Measurements from ENCODE around the gene KCNK3. TPM values are rescaled to one million over a fixed set of nuclear protein-coding genes. Genes with fewer than 3 reads are reported as not detected.

The KCNK3 gene
- total and polyA plus RNA-seq, 2 of the 13 experiments (the other 11 are each of a cell fraction or from before 2014, with no cell fraction given), result not detected

DNA sequence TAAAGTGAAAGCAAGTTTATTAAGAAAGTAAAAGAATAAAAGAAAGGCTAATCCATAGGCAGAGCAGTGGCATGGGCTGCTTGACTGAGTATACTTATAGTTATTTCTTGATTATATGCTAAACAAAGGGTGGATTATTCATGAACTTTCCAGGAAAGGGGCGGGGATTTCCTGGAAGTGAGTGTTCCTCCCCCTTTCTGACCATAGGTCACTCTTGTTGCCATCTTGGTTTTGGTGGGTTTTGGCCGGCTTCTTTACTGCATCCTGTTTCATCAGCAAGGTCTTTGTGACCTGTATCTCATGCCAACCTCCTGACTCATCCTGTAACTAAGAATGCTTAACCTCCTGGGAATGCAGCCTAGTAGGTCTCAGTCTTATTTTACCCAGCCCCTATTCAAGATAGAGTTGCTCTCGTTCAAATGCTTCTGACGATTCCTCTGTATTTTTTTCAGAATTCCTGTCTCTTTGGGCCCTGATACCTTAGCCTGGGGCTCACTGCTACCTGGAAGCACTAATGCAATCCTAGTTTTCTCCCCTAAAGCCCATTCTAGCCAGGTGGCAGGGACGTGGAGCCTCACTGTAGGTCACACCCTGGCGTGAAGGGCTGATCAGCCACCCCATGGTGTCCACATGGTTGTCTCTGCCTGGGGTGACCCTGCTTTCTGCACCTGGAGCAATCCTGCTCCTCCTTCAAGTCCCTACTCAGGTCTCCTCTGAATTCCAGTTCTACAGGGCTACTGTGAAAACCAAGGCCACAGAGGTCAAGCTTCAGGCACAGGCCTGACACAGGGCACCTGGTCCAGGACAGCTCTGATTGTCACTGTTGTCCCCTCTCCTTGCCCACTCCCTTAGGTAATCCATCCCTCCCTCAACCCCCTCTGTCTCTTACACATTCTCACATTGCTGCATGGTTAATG lies 65.6 kb downstream of the KCNK3 start (continued):
- TF ChIP-seq IRX3 (CRISPR knock-in tag; IDR thresholded peaks at IDR 0.05; ENCODE audit: borderline replicate concordance, low read depth), result no peak
- TF ChIP-seq AHR (CRISPR knock-in tag; IDR thresholded peaks at IDR 0.05), result no peak
- no peak for TF ChIP-seq HIVEP1 (CRISPR knock-in tag; IDR thresholded peaks at IDR 0.05)
- peak; percentile 82 for TF ChIP-seq LCORL (IDR thresholded peaks at IDR 0.05)
- TF ChIP-seq LCORL (CRISPR knock-in tag; IDR thresholded peaks at IDR 0.05), result peak; percentile 80
- TF ChIP-seq, protein P1, sequence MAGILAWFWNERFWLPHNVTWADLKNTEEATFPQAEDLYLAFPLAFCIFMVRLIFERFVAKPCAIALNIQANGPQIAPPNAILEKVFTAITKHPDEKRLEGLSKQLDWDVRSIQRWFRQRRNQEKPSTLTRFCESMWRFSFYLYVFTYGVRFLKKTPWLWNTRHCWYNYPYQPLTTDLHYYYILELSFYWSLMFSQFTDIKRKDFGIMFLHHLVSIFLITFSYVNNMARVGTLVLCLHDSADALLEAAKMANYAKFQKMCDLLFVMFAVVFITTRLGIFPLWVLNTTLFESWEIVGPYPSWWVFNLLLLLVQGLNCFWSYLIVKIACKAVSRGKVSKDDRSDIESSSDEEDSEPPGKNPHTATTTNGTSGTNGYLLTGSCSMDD (CRISPR knock-in tag; IDR thresholded peaks at IDR 0.05), result no peak
- TF ChIP-seq ZNF569 (CRISPR knock-in tag; IDR thresholded peaks at IDR 0.05; ENCODE audit: borderline replicate concordance), result no peak
- no peak for TF ChIP-seq ZNF766 (CRISPR knock-in tag; IDR thresholded peaks at IDR 0.05; ENCODE audit: borderline replicate concordance)
- no peak for TF ChIP-seq ZNF180 (CRISPR knock-in tag; IDR thresholded peaks at IDR 0.05; ENCODE audit: borderline replicate concordance, low read depth)
- TF ChIP-seq IKZF1 (IDR thresholded peaks at IDR 0.05), result no peak
- TF ChIP-seq, protein P2, sequence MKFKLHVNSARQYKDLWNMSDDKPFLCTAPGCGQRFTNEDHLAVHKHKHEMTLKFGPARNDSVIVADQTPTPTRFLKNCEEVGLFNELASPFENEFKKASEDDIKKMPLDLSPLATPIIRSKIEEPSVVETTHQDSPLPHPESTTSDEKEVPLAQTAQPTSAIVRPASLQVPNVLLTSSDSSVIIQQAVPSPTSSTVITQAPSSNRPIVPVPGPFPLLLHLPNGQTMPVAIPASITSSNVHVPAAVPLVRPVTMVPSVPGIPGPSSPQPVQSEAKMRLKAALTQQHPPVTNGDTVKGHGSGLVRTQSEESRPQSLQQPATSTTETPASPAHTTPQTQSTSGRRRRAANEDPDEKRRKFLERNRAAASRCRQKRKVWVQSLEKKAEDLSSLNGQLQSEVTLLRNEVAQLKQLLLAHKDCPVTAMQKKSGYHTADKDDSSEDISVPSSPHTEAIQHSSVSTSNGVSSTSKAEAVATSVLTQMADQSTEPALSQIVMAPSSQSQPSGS (CRISPR knock-in tag; IDR thresholded peaks at IDR 0.05), result peak; percentile 58; the same call in 1 of the 2 replicates
- TF ChIP-seq ZSCAN22 (CRISPR knock-in tag; IDR thresholded peaks at IDR 0.05), result no peak
- TF ChIP-seq ZNF720 (CRISPR knock-in tag; IDR thresholded peaks at IDR 0.05), result no peak
- peak; percentile 79 for TF ChIP-seq GATAD2A (CRISPR knock-in tag; IDR thresholded peaks at IDR 0.05)
- TF ChIP-seq, protein P3, sequence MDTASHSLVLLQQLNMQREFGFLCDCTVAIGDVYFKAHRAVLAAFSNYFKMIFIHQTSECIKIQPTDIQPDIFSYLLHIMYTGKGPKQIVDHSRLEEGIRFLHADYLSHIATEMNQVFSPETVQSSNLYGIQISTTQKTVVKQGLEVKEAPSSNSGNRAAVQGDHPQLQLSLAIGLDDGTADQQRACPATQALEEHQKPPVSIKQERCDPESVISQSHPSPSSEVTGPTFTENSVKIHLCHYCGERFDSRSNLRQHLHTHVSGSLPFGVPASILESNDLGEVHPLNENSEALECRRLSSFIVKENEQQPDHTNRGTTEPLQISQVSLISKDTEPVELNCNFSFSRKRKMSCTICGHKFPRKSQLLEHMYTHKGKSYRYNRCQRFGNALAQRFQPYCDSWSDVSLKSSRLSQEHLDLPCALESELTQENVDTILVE (CRISPR knock-in tag; IDR thresholded peaks at IDR 0.05), result peak; percentile 54; the same call in 1 of the 2 replicates
- no peak for TF ChIP-seq CBX2 (IDR thresholded peaks at IDR 0.05; ENCODE audit: low read depth, low read length)
- TF ChIP-seq CBX2 (CRISPR knock-in tag; IDR thresholded peaks at IDR 0.05; ENCODE audit: low read depth), result no peak
- no peak for TF ChIP-seq ZNF207 (IDR thresholded peaks at IDR 0.05; ENCODE audit: borderline replicate concordance)
- TF ChIP-seq ARNTL (CRISPR knock-in tag; IDR thresholded peaks at IDR 0.05), result no peak
- TF ChIP-seq SSRP1 (CRISPR knock-in tag; IDR thresholded peaks at IDR 0.05), result peak; percentile 28; the same call in 1 of the 2 replicates
- TF ChIP-seq RBM39 (IDR thresholded peaks at IDR 0.05; ENCODE audit: low read depth, low read length, poor library complexity, severe bottlenecking), result no peak
- TF ChIP-seq ZNF234 (CRISPR knock-in tag; conservative IDR thresholded peaks at IDR 0.05), result no peak
- TF ChIP-seq MED1 (CRISPR knock-in tag; IDR thresholded peaks at IDR 0.05), result peak; percentile 72
- TF ChIP-seq, protein P4, sequence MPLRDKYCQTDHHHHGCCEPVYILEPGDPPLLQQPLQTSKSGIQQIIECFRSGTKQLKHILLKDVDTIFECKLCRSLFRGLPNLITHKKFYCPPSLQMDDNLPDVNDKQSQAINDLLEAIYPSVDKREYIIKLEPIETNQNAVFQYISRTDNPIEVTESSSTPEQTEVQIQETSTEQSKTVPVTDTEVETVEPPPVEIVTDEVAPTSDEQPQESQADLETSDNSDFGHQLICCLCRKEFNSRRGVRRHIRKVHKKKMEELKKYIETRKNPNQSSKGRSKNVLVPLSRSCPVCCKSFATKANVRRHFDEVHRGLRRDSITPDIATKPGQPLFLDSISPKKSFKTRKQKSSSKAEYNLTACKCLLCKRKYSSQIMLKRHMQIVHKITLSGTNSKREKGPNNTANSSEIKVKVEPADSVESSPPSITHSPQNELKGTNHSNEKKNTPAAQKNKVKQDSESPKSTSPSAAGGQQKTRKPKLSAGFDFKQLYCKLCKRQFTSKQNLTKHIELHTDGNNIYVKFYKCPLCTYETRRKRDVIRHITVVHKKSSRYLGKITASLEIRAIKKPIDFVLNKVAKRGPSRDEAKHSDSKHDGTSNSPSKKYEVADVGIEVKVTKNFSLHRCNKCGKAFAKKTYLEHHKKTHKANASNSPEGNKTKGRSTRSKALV (CRISPR knock-in tag; IDR thresholded peaks at IDR 0.05), result 0 out of 2 replicates have a peak, but pooled peaks have one; percentile 12
- TF ChIP-seq PHF20 (CRISPR knock-in tag; IDR thresholded peaks at IDR 0.05), result no peak
- no peak for TF ChIP-seq CBX1 (IDR thresholded peaks at IDR 0.05; ENCODE audit: low read depth)
- no peak for TF ChIP-seq ZNF343 (CRISPR knock-in tag; IDR thresholded peaks at IDR 0.05)
- peak; percentile 76; the same call in 1 of the 2 replicates for TF ChIP-seq SOX5 (CRISPR knock-in tag; IDR thresholded peaks at IDR 0.05; ENCODE audit: borderline replicate concordance)

Measured in HepG2 (cell line).